OCI-LY3 (cell line): ENCODE results near the gene TTC9.

Experiments used
- EZH2phosphoT487 ChIP-seq: fragments of 200-600 bp; shearing (Covaris generic); IDR thresholded peaks from 2 replicates; pipeline ENCODE4 v1.6.1; 2018; ENCODE audit warnings: antibody characterized with exemption, mixed run types, low read depth
- TF ChIP-seq, protein P1 (sequence below): fragments of 200-600, 300-600 bp; sonication (generic); IDR thresholded peaks from 2 replicates; pipeline ENCODE4 v1.5.1; 2014; ENCODE audit warnings: antibody characterized with exemption, low read length, low read depth

DNA sequence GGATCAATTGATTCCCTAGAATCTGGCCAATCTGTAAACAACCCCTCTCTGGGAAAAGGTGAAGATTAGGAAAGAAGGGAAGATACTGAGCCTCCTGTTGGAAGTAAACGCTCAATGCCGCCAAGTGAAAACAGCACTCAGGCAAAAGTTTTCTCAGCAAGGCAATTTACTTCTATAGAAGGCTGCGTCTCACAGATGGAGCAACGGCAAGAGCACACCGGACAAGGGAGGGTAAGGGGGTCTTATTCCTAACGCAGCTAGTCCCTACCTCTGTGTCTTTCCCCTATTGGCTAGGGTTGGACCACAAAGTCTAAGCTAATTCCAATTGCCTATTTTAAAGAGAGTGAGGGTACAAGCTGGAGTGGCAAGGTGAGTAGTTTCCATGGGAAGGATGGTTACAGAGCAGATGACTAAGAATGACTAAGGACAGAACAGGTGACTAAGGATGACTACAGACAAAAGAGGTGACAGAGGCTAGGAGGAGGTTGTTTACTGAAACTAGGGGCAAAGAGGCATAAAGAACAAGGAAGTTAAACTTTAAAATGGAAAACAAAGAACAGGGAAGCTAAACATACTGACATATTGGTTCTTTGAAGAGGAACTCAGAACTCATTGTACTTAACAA lies 5.6 kb upstream of the TTC9 start:
- TF ChIP-seq, protein P1, sequence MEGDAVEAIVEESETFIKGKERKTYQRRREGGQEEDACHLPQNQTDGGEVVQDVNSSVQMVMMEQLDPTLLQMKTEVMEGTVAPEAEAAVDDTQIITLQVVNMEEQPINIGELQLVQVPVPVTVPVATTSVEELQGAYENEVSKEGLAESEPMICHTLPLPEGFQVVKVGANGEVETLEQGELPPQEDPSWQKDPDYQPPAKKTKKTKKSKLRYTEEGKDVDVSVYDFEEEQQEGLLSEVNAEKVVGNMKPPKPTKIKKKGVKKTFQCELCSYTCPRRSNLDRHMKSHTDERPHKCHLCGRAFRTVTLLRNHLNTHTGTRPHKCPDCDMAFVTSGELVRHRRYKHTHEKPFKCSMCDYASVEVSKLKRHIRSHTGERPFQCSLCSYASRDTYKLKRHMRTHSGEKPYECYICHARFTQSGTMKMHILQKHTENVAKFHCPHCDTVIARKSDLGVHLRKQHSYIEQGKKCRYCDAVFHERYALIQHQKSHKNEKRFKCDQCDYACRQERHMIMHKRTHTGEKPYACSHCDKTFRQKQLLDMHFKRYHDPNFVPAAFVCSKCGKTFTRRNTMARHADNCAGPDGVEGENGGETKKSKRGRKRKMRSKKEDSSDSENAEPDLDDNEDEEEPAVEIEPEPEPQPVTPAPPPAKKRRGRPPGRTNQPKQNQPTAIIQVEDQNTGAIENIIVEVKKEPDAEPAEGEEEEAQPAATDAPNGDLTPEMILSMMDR, result no peak
- TF ChIP-seq EZH2phosphoT487, result no peak
